Measurements from ENCODE around the gene HK1. TPM values are rescaled to one million over a fixed set of nuclear protein-coding genes. Genes with fewer than 3 reads are reported as not detected.

Gene HK1
- total RNA-seq, 2 experiments from 2014 or later = 258 to 261 TPM

GRCh38 chr10:69419744-69420126 lies 141.4 kb downstream of the HK1 start:
- no peak overlapping the region for H3K27ac Mint-ChIP-seq
- ChIA-PET CTCF (no interaction called here), POLR2A (no interaction called here)
- intact Hi-C loops (cut with DNase I, micrococcal nuclease) = no loop called here
- ATAC-seq (no peak), DNase-seq (no peak)
- no peaks in the 10 kb centered on the region for H3K9me3 Mint-ChIP-seq (ENCODE audit: low read depth)
- no peaks in the 10 kb centered on the region for H3K36me3 Mint-ChIP-seq (ENCODE audit: low read depth)
- H3K4me3 Mint-ChIP-seq = no peak overlapping the region
- H3K4me1 Mint-ChIP-seq = peaks cover 7% of the 10 kb centered on the region
- H3K27me3 Mint-ChIP-seq = peaks cover under 1% of the 10 kb centered on the region

DNA sequence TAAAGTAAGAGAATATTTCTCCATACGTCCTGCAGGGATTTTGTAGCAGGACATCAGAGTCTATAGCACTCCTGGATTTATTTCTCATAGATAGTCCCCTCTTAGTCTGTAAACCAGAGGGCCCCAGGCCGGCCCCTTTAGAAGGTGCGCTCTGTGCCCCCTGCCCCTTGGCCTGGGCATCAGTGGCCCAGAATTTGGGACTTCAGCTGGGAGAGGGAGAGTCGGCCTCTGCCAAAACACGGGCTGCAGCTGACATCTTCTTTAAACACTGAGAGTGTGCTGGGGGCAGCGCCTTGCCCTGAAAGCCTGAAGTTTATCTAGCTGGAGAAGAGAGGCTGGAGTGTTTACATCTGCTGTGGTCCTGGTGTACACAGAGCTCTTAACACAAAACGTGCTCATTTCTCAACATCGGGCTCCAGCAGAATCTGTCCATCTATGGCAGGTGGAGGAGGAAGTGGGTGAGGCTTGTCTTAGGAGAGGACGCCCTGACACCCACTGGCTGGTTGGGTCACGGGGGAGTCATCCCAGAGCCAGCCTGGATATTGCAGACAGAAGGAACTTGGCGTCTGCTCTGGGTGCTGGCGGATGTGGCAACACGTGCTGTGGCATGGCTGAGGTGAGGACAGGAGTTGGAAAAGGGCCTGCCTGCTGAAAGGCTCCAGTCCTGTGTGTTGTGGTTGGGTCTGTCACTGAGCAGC lies 143.5 kb downstream of the HK1 start:
- no peak for ATAC-seq
- H3K27me3 Mint-ChIP-seq = no peaks in the 10 kb centered on the region
- no peak for DNase-seq
- H3K36me3 Mint-ChIP-seq (ENCODE audit: low read depth) = no peaks in the 10 kb centered on the region
- CTCF ChIA-PET = interaction anchor here (0.5 to 1.8 kb wide), 4 partner anchors 24 to 290 kb away, joined by 3 to 4 read pairs (median 3); no protein-coding TSS in a partner anchor
- intact Hi-C loops (cut with DNase I, micrococcal nuclease) = no loop called here
- no peak overlapping the region for H3K27ac Mint-ChIP-seq
- H3K9me3 Mint-ChIP-seq (ENCODE audit: low read depth) = no peaks in the 10 kb centered on the region
- no peak overlapping the region for H3K4me3 Mint-ChIP-seq
- H3K4me1 Mint-ChIP-seq = peaks cover 27% of the 10 kb centered on the region
- POLR2A ChIA-PET = no interaction called here

DNA sequence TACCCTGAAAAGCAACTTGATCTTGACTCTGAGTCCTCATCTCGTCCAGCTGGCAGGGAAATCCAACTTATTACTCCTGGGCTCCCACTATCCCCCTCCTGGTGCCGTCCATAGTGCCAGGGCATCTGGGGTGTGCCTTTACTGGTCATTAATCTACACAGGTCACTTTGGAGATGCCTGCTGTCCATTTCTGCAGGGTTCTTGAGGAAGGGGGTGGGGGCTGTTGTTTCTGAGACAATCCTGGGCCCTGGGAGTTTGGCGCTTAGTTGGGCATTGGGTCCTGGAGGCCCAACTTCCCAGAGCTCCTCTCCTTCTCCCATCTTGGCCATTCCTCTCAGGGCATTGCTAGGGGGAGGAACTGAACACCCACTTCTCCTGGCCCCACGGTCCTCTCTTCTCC lies 144.4 kb downstream of the HK1 start:
- H3K4me3 Mint-ChIP-seq = no peak overlapping the region
- ATAC-seq (no peak), DNase-seq (no peak)
- H3K4me1 Mint-ChIP-seq = peaks cover 34% of the 10 kb centered on the region
- CTCF ChIA-PET = interaction anchor here (1.7 to 2.0 kb wide), 3 partner anchors 9 to 27 kb away, joined by 4 to 7 read pairs (median 4); no protein-coding TSS in a partner anchor
- POLR2A ChIA-PET = interaction anchor here (0.6 kb wide), 1 partner anchor 439 kb away, joined by 3 read pairs; no protein-coding TSS in a partner anchor
- no peaks in the 10 kb centered on the region for H3K9me3 Mint-ChIP-seq (ENCODE audit: low read depth)
- no peak overlapping the region for H3K27ac Mint-ChIP-seq
- H3K27me3 Mint-ChIP-seq = no peaks in the 10 kb centered on the region
- intact Hi-C loops (cut with DNase I, micrococcal nuclease) = no loop called here
- no peaks in the 10 kb centered on the region for H3K36me3 Mint-ChIP-seq (ENCODE audit: low read depth)

DNA sequence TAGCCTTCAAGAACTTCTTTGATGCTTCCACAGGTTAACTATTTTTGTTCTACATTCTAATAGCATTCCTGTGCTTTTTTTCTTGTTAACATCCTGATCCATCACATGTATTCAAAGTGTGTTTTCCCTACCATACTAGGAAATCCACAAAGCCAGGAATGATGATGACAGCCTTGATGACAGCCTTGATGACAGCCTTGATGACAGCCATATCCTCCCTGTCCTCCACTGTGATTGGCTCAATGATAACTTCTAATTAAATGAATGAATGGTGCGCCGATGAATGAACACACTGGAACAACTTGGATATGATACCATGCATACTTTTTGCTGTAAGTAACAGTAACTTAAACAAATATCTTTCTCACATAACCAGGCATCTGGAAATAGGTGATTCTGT lies 146.7 kb downstream of the HK1 start:
- H3K4me1 Mint-ChIP-seq = peaks cover 40% of the 10 kb centered on the region
- CTCF ChIA-PET = interaction anchor here (0.5 to 1.6 kb wide), 8 partner anchors 14 to 220 kb away, joined by 3 read pairs; no protein-coding TSS in a partner anchor
- ATAC-seq (no peak), DNase-seq (no peak)
- no peaks in the 10 kb centered on the region for H3K36me3 Mint-ChIP-seq (ENCODE audit: low read depth)
- H3K27me3 Mint-ChIP-seq = no peaks in the 10 kb centered on the region
- intact Hi-C loops (cut with DNase I, micrococcal nuclease) = no loop called here
- no peak overlapping the region for H3K4me3 Mint-ChIP-seq
- no peak overlapping the region for H3K27ac Mint-ChIP-seq
- POLR2A ChIA-PET = no interaction called here
- H3K9me3 Mint-ChIP-seq (ENCODE audit: low read depth) = no peaks in the 10 kb centered on the region

GRCh38 chr10:69425511-69426298 lies 147.4 kb downstream of the HK1 start:
- intact Hi-C loops (cut with DNase I, micrococcal nuclease) = loop anchor here in 1 of 2 experiments (2.0 kb wide), 1 partner anchor 213 kb away; no protein-coding TSS in a partner anchor
- no peaks in the 10 kb centered on the region for H3K27me3 Mint-ChIP-seq
- CTCF ChIA-PET = interaction anchor here (0.5 to 1.5 kb wide), 6 partner anchors 14 to 130 kb away, joined by 3 read pairs; no protein-coding TSS in a partner anchor
- POLR2A ChIA-PET = no interaction called here
- H3K9me3 Mint-ChIP-seq (ENCODE audit: low read depth) = no peaks in the 10 kb centered on the region
- H3K36me3 Mint-ChIP-seq (ENCODE audit: low read depth) = no peaks in the 10 kb centered on the region
- ATAC-seq = peak; percentile 55
- no peak for DNase-seq
- H3K4me3 Mint-ChIP-seq = no peak overlapping the region
- H3K4me1 Mint-ChIP-seq = peaks cover 40% of the 10 kb centered on the region
- H3K27ac Mint-ChIP-seq = peak overlapping the region; percentile 3

- H3K9me3 Mint-ChIP-seq (ENCODE audit: low read depth) = no peaks in the 10 kb centered on the region
- no peak for ATAC-seq
Measured at GRCh38 chr10:69426376-69426727, 148.1 kb downstream of the HK1 start.

GRCh38 chr10:69428165-69428564 lies 149.9 kb downstream of the HK1 start:
- CTCF ChIA-PET = interaction anchor here (1.4 kb wide), 1 partner anchor 81 kb away, joined by 8 read pairs; no protein-coding TSS in a partner anchor
- H3K9me3 Mint-ChIP-seq (ENCODE audit: low read depth) = no peaks in the 10 kb centered on the region
- DNase-seq (no peak), ATAC-seq (no peak)
- H3K4me1 Mint-ChIP-seq = peaks cover 40% of the 10 kb centered on the region
- intact Hi-C loops (cut with DNase I, micrococcal nuclease) = no loop called here
- H3K4me3 Mint-ChIP-seq = no peak overlapping the region
- H3K36me3 Mint-ChIP-seq (ENCODE audit: low read depth) = no peaks in the 10 kb centered on the region
- no peak overlapping the region for H3K27ac Mint-ChIP-seq
- POLR2A ChIA-PET = no interaction called here
- H3K27me3 Mint-ChIP-seq = no peaks in the 10 kb centered on the region

More at GRCh38 chr10:69426376-69426727, 148.1 kb downstream of the HK1 start:
- Mint-ChIP-seq H3K36me3 (ENCODE audit: low read depth) (no peaks in the 10 kb centered on the region), H3K4me3 (no peak overlapping the region), H3K27ac (no peak overlapping the region), H3K27me3 (no peaks in the 10 kb centered on the region), H3K4me1 (peaks cover 40% of the 10 kb centered on the region)
- no peak for DNase-seq
- ChIA-PET CTCF (interaction anchor here (0.9 to 1.5 kb wide), 3 partner anchors 8 to 83 kb away, joined by 3 to 4 read pairs (median 3); no protein-coding TSS in a partner anchor), POLR2A (no interaction called here)
- intact Hi-C loops (cut with DNase I, micrococcal nuclease) = loop anchor here in 1 of 2 experiments (2.0 kb wide), 1 partner anchor 212 kb away; no protein-coding TSS in a partner anchor

GRCh38 chr10:69434169-69434568 lies 155.9 kb downstream of the HK1 start:
- ATAC-seq (no peak), DNase-seq (no peak)
- Mint-ChIP-seq H3K27ac (no peak overlapping the region), H3K9me3 (ENCODE audit: low read depth) (no peaks in the 10 kb centered on the region), H3K36me3 (ENCODE audit: low read depth) (no peaks in the 10 kb centered on the region), H3K4me3 (no peak overlapping the region), H3K27me3 (peaks cover 3% of the 10 kb centered on the region), H3K4me1 (no peaks in the 10 kb centered on the region)
- ChIA-PET POLR2A (no interaction called here), CTCF (interaction anchor here (0.8 to 2.6 kb wide), 3 partner anchors 11 to 199 kb away, joined by 3 to 7 read pairs (median 3); no protein-coding TSS in a partner anchor)
- intact Hi-C loops (cut with DNase I, micrococcal nuclease) = no loop called here

DNA sequence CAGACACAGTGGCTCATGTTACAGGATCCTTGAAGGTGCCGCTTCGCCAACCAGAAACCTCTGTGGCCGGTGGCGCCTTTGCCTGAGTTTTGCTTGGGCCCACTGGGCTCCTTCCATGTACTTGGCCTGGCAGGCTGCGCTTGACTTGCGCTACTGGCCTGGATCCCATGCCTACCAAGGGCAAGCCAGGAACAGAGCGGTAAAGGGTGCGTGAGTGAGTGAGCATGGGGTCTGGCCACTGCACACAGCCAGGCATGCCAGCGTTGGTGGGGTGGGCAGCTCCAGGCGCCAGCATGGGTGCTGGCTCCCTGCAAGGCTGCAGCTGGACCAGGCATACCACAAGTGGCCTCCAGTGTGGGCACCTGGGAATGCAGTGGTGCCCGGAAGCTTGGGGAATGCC lies 156.6 kb downstream of the HK1 start:
- Mint-ChIP-seq H3K4me1 (no peaks in the 10 kb centered on the region), H3K27ac (no peak overlapping the region), H3K27me3 (peaks cover 3% of the 10 kb centered on the region), H3K9me3 (ENCODE audit: low read depth) (no peaks in the 10 kb centered on the region), H3K4me3 (no peak overlapping the region), H3K36me3 (ENCODE audit: low read depth) (no peaks in the 10 kb centered on the region)
- DNase-seq (no peak), ATAC-seq (no peak)
- POLR2A ChIA-PET = no interaction called here
- CTCF ChIA-PET = interaction anchor here (0.7 to 0.9 kb wide), 2 partner anchors 16 to 42 kb away, joined by 3 to 5 read pairs; partner anchors contain the start of gene TSPAN15
- intact Hi-C loops (cut with DNase I, micrococcal nuclease) = no loop called here

GRCh38 chr10:69435966-69436520 lies 157.7 kb downstream of the HK1 start:
- ATAC-seq = no peak
- ChIA-PET CTCF (interaction anchor here (1.1 kb wide), 1 partner anchor 12 kb away, joined by 3 read pairs; no protein-coding TSS in a partner anchor), POLR2A (no interaction called here)
- Mint-ChIP-seq H3K27ac (no peak overlapping the region), H3K27me3 (peaks cover 3% of the 10 kb centered on the region), H3K4me3 (no peak overlapping the region), H3K9me3 (ENCODE audit: low read depth) (no peaks in the 10 kb centered on the region), H3K4me1 (no peaks in the 10 kb centered on the region), H3K36me3 (ENCODE audit: low read depth) (no peaks in the 10 kb centered on the region)
- intact Hi-C loops (cut with DNase I, micrococcal nuclease) = no loop called here
- no peak for DNase-seq

All from activated CD4-positive, alpha-beta T cell treated with anti-CD3 and anti-CD28 coated beads for 36 hours (primary cell).